Tibial nerve (tissue), 4 donors: ENCODE measurements around the gene PRCP. TPM values are rescaled to one million over a fixed set of nuclear protein-coding genes. Genes with fewer than 3 reads are reported as not detected.

ENCODE experiments used
- DNase-seq, 2 donors: peaks; one replicate each; pipeline ENCODE4 v3.0.0-alpha.2; 2019; ENCODE audit warnings: low spot score in 2 of 2
- H3K27ac ChIP-seq, 4 donors: fragments of 200-600 bp; sonication (generic) in 3 of 4; one replicate each; pipeline ENCODE4 v1.5.1; 2017 to 2019; ENCODE audit warnings: mild to moderate bottlenecking in 1 of 4
- H3K27me3 ChIP-seq, 2 donors: fragments of 200-600 bp; sonication (generic) in 1 of 2; one replicate each; pipeline versions ENCODE4 v1.5.1 to v1.6.0; 2017 to 2019
- H3K36me3 ChIP-seq, 3 donors: fragments of 200-600 bp; sonication (generic); one replicate each; pipeline ENCODE4 v1.5.1; 2018 to 2019
- H3K4me1 ChIP-seq, 4 donors: fragments of 200-600 bp; sonication (generic) in 3 of 4; one replicate each; pipeline ENCODE4 v1.5.1; 2017 to 2019
- H3K4me3 ChIP-seq, 4 donors: fragments of 200-600 bp; sonication (generic) in 3 of 4; one replicate each; pipeline ENCODE4 v1.5.1; 2017 to 2019; ENCODE audit warnings: mild to moderate bottlenecking in 1 of 4, moderate library complexity in 1 of 4
- H3K9me3 ChIP-seq, 4 donors: fragments of 200-600 bp; sonication (generic) in 3 of 4; one replicate each; pipeline ENCODE4 v1.5.1; 2017 to 2019
- CTCF ChIP-seq, 5 experiments: fragments of 200-600 bp in 3 of 5; fragments of 450-650 bp in 2 of 5; sonication (generic) in 3 of 5; IDR thresholded peaks; one replicate each; pipeline ENCODE4 v1.5.1; 2016 to 2019; ENCODE audit warnings: antibody characterized with exemption in 5 of 5, mild to moderate bottlenecking in 3 of 5, moderate library complexity in 2 of 5
- EP300 ChIP-seq, 2 donors: sonication (generic); formaldehyde crosslinking; IDR thresholded peaks; one replicate each; pipeline ENCODE4 v1.6.1; 2017; ENCODE audit warnings: antibody characterized with exemption in 2 of 2, mild to moderate bottlenecking in 1 of 2
- POLR2A ChIP-seq, 2 donors: fragments of 450-650 bp; IDR thresholded peaks; one replicate each; pipeline ENCODE4 v1.6.1; 2017; ENCODE audit warnings: antibody characterized with exemption in 2 of 2, mild to moderate bottlenecking in 2 of 2, moderate library complexity in 2 of 2
- WGBS, 2 donors: methylation state at CpG; one replicate each; pipeline ENCODE4 v1.1.5; 2018; 5-methylcytosine and 5-hydroxymethylcytosine counted together
- total RNA-seq, 4 donors: library from RNA; depleted of rRNA; stranded (reverse); fragments of >200 nt; gene quantifications; one replicate each; pipeline ENCODE4 v1.1.0, GENCODE V29; 2016

Gene PRCP
- total RNA-seq, 4 donors from 2014 or later: 39.6 to 58.6 (median 45.8) TPM

DNA sequence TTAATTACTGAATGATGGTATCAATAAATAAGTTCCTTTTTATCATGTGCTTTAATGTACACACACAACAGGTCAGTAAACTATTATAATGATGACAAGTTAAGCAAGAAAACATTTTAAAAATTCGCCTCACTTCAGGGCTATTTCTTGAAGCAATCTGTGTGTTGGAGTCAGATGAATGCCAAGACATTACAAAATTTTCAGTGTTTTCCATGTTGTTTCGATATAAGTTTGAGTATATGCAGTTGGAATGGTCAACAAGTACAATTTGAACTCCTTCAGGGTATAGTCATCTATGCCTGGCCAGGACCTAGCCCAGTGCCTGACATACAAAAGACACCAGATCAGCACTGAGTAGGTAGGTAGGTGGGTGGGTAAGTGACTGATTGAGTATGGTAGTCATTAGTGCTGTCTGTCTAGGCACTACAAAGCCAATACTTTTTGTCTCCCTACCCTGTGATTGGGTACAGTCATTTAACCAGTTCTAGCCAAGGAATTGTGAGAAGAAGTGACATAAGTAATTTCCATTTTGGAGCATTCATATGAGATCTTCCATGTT lies 7.5 kb downstream of the PRCP start:
- peaks cover 0 to 29% (median 0%) of the 10 kb centered on the region in 4 donors for H3K4me1 ChIP-seq
- TF ChIP-seq POLR2A (IDR thresholded peaks at IDR 0.05): no peak
- no peak for TF ChIP-seq EP300 (IDR thresholded peaks at IDR 0.05)
- no peak for TF ChIP-seq CTCF (IDR thresholded peaks at IDR 0.05)
- H3K9me3 ChIP-seq: no peaks in the 10 kb centered on the region
- no peak for DNase-seq
- 93 to 95% methylated on average over 2 of the region's 2 CpGs for WGBS, 2 donors
- no peaks in the 10 kb centered on the region for H3K27me3 ChIP-seq
- no peak overlapping the region for H3K4me3 ChIP-seq
- no peak overlapping the region for H3K27ac ChIP-seq
- H3K36me3 ChIP-seq: no peaks in the 10 kb centered on the region

GRCh38 chr11:82890936-82891335 lies 9.3 kb downstream of the PRCP start:
- no peaks in the 10 kb centered on the region for H3K9me3 ChIP-seq
- no peaks in the 10 kb centered on the region for H3K36me3 ChIP-seq
- no peak overlapping the region for H3K4me3 ChIP-seq
- H3K27ac ChIP-seq: no peak overlapping the region
- no peak for TF ChIP-seq EP300 (IDR thresholded peaks at IDR 0.05)
- H3K4me1 ChIP-seq: peaks cover 0 to 23% (median 0%) of the 10 kb centered on the region in 4 donors
- no peak for DNase-seq
- H3K27me3 ChIP-seq: no peaks in the 10 kb centered on the region

DNA sequence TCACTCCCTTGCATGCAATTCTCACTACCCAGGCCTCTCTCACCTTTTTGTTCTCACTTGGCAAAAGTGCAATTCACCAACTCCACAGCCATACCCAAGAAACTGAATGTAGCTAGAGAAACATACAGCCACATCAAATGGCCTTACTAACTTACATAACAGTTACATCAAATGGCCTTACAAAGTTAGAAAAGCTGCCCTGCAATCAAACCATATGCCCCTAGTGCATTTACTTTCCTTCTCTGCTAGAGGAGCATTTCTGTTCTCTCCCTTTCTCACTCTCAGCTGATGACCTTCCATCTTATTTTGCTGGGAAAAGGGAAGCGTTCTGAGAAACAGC lies 10.3 kb downstream of the PRCP start:
- Histone ChIP-seq H3K27ac (no peak overlapping the region), H3K27me3 (no peaks in the 10 kb centered on the region), H3K4me1 (peaks cover 0 to 23% (median 0%) of the 10 kb centered on the region in 4 donors), H3K4me3 (peak overlapping the region in 1 of 4 donors; percentile 12), H3K36me3 (no peaks in the 10 kb centered on the region), H3K9me3 (no peaks in the 10 kb centered on the region)
- no peak for DNase-seq
- WGBS, 2 donors: 64 to 71% methylated on average over 1 of the region's 1 CpG
- TF ChIP-seq POLR2A (IDR thresholded peaks at IDR 0.05) (no peak), EP300 (IDR thresholded peaks at IDR 0.05) (no peak), CTCF (IDR thresholded peaks at IDR 0.05) (no peak)

- H3K36me3 ChIP-seq: no peaks in the 10 kb centered on the region
- no peak overlapping the region for H3K27ac ChIP-seq
- no peak for TF ChIP-seq POLR2A (IDR thresholded peaks at IDR 0.05)
- peak in 1 of 2 donors; percentile 36 for TF ChIP-seq EP300 (IDR thresholded peaks at IDR 0.05)
- no peak for TF ChIP-seq CTCF (IDR thresholded peaks at IDR 0.05)
- no peak for DNase-seq
- no peaks in the 10 kb centered on the region for H3K9me3 ChIP-seq
- peaks cover 0 to 20% (median 0%) of the 10 kb centered on the region in 4 donors for H3K4me1 ChIP-seq
- peak overlapping the region in 1 of 4 donors; percentile 12 for H3K4me3 ChIP-seq
- 57 to 68% methylated on average over 6 of the region's 6 CpGs for WGBS, 2 donors
- H3K27me3 ChIP-seq: no peaks in the 10 kb centered on the region
Observed at GRCh38 chr11:82889133-82890001, 10.9 kb downstream of the PRCP start.

- no peak for DNase-seq
- TF ChIP-seq POLR2A (IDR thresholded peaks at IDR 0.05) (no peak), EP300 (IDR thresholded peaks at IDR 0.05) (peak in 1 of 2 donors; percentile 62)
Observed at GRCh38 chr11:82883853-82884252, 16.4 kb downstream of the PRCP start.

More at GRCh38 chr11:82883853-82884252, 16.4 kb downstream of the PRCP start:
- no peak overlapping the region for H3K4me3 ChIP-seq
- WGBS, 2 donors: 41 to 44% methylated on average over 3 of the region's 3 CpGs
- peaks cover 0 to 3% (median 0%) of the 10 kb centered on the region in 4 donors for H3K4me1 ChIP-seq
- no peak overlapping the region for H3K27ac ChIP-seq
- no peaks in the 10 kb centered on the region for H3K27me3 ChIP-seq
- H3K36me3 ChIP-seq: peaks cover 0 to 15% (median 0%) of the 10 kb centered on the region in 3 donors
- H3K9me3 ChIP-seq: peaks cover 0 to 5% (median 0%) of the 10 kb centered on the region in 4 donors
